ENCODE results near the gene CHMP3. TPM values are rescaled to one million over a fixed set of nuclear protein-coding genes. Genes with fewer than 3 reads are reported as not detected.

Gene CHMP3
- total RNA-seq, 4 donors from 2014 or later = 64.0 to 99.1 (median 71.5) TPM

DNA sequence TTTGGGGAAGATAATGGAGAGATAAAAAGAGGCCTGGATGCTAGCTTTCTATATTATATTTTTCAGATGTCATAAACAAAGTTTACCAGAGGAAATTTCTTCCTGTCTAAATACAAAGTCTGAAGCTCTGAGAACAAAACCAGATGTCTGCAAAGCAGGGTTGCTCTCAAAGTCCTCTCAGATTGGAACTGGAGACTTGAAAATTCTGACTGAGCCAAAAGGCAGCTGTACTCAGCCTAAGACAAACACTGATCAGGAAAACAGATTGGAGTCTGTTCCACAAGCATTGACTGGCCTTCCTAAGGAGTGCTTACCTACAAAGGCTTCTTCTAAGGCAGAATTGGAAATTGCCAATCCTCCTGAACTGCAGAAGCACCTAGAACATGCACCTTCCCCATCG lies 96.9 kb downstream of the CHMP3 start:
- in situ Hi-C loops (cut with MboI; ENCODE audit: low sequenced_read_pairs in 4 of 4) (no loop called here), intact Hi-C loops (cut with DNase I; ENCODE audit: low total_unique reads) (no loop called here)
- H3K36me3 ChIP-seq = peaks cover 2 to 81% of the 10 kb centered on the region in 2 donors
- TF ChIP-seq, protein P1, sequence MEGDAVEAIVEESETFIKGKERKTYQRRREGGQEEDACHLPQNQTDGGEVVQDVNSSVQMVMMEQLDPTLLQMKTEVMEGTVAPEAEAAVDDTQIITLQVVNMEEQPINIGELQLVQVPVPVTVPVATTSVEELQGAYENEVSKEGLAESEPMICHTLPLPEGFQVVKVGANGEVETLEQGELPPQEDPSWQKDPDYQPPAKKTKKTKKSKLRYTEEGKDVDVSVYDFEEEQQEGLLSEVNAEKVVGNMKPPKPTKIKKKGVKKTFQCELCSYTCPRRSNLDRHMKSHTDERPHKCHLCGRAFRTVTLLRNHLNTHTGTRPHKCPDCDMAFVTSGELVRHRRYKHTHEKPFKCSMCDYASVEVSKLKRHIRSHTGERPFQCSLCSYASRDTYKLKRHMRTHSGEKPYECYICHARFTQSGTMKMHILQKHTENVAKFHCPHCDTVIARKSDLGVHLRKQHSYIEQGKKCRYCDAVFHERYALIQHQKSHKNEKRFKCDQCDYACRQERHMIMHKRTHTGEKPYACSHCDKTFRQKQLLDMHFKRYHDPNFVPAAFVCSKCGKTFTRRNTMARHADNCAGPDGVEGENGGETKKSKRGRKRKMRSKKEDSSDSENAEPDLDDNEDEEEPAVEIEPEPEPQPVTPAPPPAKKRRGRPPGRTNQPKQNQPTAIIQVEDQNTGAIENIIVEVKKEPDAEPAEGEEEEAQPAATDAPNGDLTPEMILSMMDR (IDR thresholded peaks at IDR 0.05 in 4 of 5, conservative IDR thresholded peaks at IDR 0.05 in 1 of 5) = no peak
- TF ChIP-seq POLR2A (IDR thresholded peaks at IDR 0.05) = no peak
- H3K9me3 ChIP-seq = no peaks in the 10 kb centered on the region
- H3K27ac ChIP-seq = no peak overlapping the region
- no peaks in the 10 kb centered on the region for H3K27me3 ChIP-seq
- H3K4me3 ChIP-seq = no peak overlapping the region
- peaks cover 18 to 22% of the 10 kb centered on the region in 2 donors for H3K4me1 ChIP-seq
- no peak for ATAC-seq
- no peak for DNase-seq

DNA sequence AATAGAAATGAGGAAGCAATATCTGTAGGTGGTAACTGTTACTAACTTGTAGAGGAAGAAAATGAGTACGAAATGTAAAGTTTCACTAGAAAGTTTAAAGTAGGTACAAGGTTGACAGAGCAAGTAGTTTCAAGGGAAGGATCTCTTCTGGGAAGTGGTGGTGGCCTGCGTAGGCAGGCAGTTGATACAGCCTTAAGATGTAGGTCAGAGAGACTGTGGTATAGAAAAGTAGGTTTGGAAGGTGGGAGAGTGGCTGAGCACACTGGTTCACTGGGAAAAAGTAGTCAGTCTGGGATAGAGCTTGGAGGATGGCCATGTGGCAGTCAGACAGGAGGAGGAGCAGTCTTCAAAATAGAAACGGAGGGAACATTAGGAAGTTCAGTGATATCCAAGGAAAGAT lies 98.6 kb downstream of the CHMP3 start:
- Histone ChIP-seq H3K4me1 (peaks cover 18 to 22% of the 10 kb centered on the region in 2 donors), H3K4me3 (no peak overlapping the region), H3K27ac (peak overlapping the region in 1 of 4 donors; percentile 2), H3K9me3 (no peaks in the 10 kb centered on the region), H3K27me3 (no peaks in the 10 kb centered on the region), H3K36me3 (peaks cover 2 to 81% of the 10 kb centered on the region in 2 donors)
- intact Hi-C loops (cut with DNase I; ENCODE audit: low total_unique reads) = no loop called here
- ATAC-seq = peak in 1 of 2 donors; percentile 53
- DNase-seq = no peak
- in situ Hi-C loops (cut with MboI; ENCODE audit: low sequenced_read_pairs in 4 of 4) = no loop called here
- no peak for TF ChIP-seq POLR2A (IDR thresholded peaks at IDR 0.05)
- TF ChIP-seq, protein P1 (IDR thresholded peaks at IDR 0.05 in 4 of 5, conservative IDR thresholded peaks at IDR 0.05 in 1 of 5) = no peak

DNA sequence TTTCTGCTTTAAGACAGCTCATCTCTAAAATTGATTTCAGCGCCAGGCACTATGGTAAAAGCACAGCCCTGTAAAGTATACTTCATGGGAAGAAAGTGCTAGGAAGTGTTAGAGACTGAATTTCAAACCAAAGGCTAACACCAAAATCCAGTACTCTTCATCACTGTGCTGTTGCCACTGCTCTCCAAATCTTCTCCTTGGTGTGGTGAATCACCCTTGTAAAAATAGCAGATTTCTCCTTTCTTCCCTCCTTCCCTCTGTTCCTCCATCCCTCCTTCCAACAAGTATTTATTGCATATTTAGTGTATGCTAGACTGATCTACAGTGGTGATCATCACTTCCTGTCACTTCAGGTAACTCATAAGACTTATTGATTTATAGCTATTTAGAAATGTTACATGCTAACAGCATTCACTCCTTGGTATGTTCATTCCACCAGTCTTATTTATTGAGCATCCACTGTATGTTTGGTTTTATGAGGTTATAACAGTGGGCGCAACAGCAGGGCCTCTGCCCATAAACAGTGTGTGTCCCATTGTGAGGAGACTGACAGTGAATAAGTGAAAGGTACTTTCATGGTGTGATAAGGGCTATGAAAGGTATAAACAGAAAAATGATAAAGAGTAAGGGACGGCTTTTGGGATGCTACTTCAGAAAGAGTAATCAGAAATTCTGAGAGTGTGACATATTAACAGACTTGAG lies 102.0 kb downstream of the CHMP3 start:
- TF ChIP-seq, protein P1 (IDR thresholded peaks at IDR 0.05 in 4 of 5, conservative IDR thresholded peaks at IDR 0.05 in 1 of 5) = no peak
- no peak for TF ChIP-seq POLR2A (IDR thresholded peaks at IDR 0.05)
- ATAC-seq (no peak), DNase-seq (no peak)
- peaks cover 11 to 12% of the 10 kb centered on the region in 2 donors for H3K4me1 ChIP-seq
- H3K27me3 ChIP-seq = no peaks in the 10 kb centered on the region
- no peak overlapping the region for H3K27ac ChIP-seq
- H3K4me3 ChIP-seq = no peak overlapping the region
- in situ Hi-C loops (cut with MboI; ENCODE audit: low sequenced_read_pairs in 4 of 4) (no loop called here), intact Hi-C loops (cut with DNase I; ENCODE audit: low total_unique reads) (no loop called here)
- no peaks in the 10 kb centered on the region for H3K9me3 ChIP-seq
- H3K36me3 ChIP-seq = peaks cover 2 to 85% of the 10 kb centered on the region in 2 donors

- no peak for TF ChIP-seq POLR2A (IDR thresholded peaks at IDR 0.05)
- TF ChIP-seq, protein P1 (IDR thresholded peaks at IDR 0.05 in 4 of 5, conservative IDR thresholded peaks at IDR 0.05 in 1 of 5) = no peak
- Histone ChIP-seq H3K4me3 (no peak overlapping the region), H3K4me1 (peaks cover 3 to 7% of the 10 kb centered on the region in 2 donors), H3K36me3 (peaks cover 2 to 85% of the 10 kb centered on the region in 2 donors), H3K27me3 (no peaks in the 10 kb centered on the region), H3K27ac (no peak overlapping the region), H3K9me3 (no peaks in the 10 kb centered on the region)
- DNase-seq = no peak
- intact Hi-C loops (cut with DNase I; ENCODE audit: low total_unique reads) = no loop called here
- in situ Hi-C loops (cut with MboI; ENCODE audit: low sequenced_read_pairs in 4 of 4) = no loop called here
- ATAC-seq = no peak
These were observed 108.1 kb downstream of the CHMP3 start for GRCh38 chr2:86455181-86455580.

Data from gastrocnemius medialis (tissue), 4 donors.